K562 (cell line): ENCODE results near the gene KIRREL1. TPM values are rescaled to one million over a fixed set of nuclear protein-coding genes. Genes with fewer than 3 reads are reported as not detected.

Experiments used
- ATAC-seq: fragments of 200-7000 bp; cut with Tn5 transposase; 3 replicates; pipeline ENCODE4 v1.9.1; 2020; ENCODE audit warnings: moderate library complexity
- BruUV-seq: library from RNA; stranded (reverse); fragments of 400-500 nt; replicated peaks from 2 replicates; lab custom pipeline; 2021; lab: Mats Ljungman, UMichigan
- CTCF ChIA-PET: fragments of 300-600 bp; formaldehyde crosslinking; extraction: SDS; loops from one replicate; lab custom pipeline; 2021; ENCODE audit warnings: low intra/inter-chr PET ratio; lab: Yijun Ruan, JAX
- POLR2A ChIA-PET: fragments of 300-600, 350-650 bp; sonication (Branson Sonifier 250); formaldehyde crosslinking; extraction: SDS; loops from one replicate; lab custom pipeline; 2021; ENCODE audit warnings: antibody characterized with exemption, inconsistent platforms; lab: Yijun Ruan, JAX
- DNase-seq, 4 experiments: peaks; one replicate each; pipeline versions ENCODE4 v3.0.0 to v3.0.0-alpha.2; 2011 to 2018; ENCODE audit warnings: low spot score in 3 of 4, mixed read lengths in 3 of 4; ENCODE audit errors: extremely low read depth in 1 of 4
- FAIRE-seq: peaks from 2 replicates; lab custom pipeline; 2011; peaks lifted over from hg19 to GRCh38; lab: Jason Lieb, UNC
- H2AFZ ChIP-seq: 2 replicates; pipeline ENCODE4 v1.6.0; 2011; ENCODE audit warnings: low read depth, low read length, control low read depth, inconsistent platforms
- H3K27ac ChIP-seq: fragments of 200-600 bp; 3 replicates; pipeline ENCODE4 v1.8.0; 2011; ENCODE audit warnings: low read depth, mild to moderate bottlenecking, control low read depth, inconsistent platforms, low read length, moderate library complexity, mixed read lengths; ENCODE audit errors: extremely low read depth
- H3K27me3 ChIP-seq, 2 experiments: fragments of 300-600 bp in 1 of 2; 2 replicates in 1 of 2; 3 replicates in 1 of 2; pipeline versions ENCODE4 v1.6.0 to v1.8.0; 2011; ENCODE audit warnings: inconsistent platforms in 2 of 2, low read length in 2 of 2, mild to moderate bottlenecking in 1 of 2, mixed read lengths in 1 of 2, moderate library complexity in 1 of 2; ENCODE audit not compliant: control insufficient read depth in 2 of 2, insufficient read depth in 2 of 2
- H3K36me3 ChIP-seq: fragments of 300-600 bp; 3 replicates; pipeline ENCODE4 v1.8.0; 2011; ENCODE audit warnings: mild to moderate bottlenecking, low read length, inconsistent platforms; ENCODE audit not compliant: control insufficient read depth, insufficient read depth
- H3K4me1 ChIP-seq, 2 experiments: fragments of 200-600 bp in 1 of 2; replicated peaks in 1 of 2; 2 replicates in 1 of 2; 3 replicates in 1 of 2; pipeline versions ENCODE4 v1.5.1 to v1.8.0; 2011; ENCODE audit warnings: inconsistent platforms in 2 of 2, low read length in 2 of 2, mild to moderate bottlenecking in 1 of 2, mixed read lengths in 1 of 2, moderate library complexity in 1 of 2; ENCODE audit not compliant: control insufficient read depth in 2 of 2, insufficient read depth in 2 of 2
- H3K4me2 ChIP-seq: 2 replicates; pipeline ENCODE4 v1.6.1; 2011; ENCODE audit warnings: low read length, control low read depth, inconsistent platforms, mixed read lengths; ENCODE audit not compliant: insufficient read depth
- H3K4me3 ChIP-seq: fragments of 200-600 bp; sonication (generic), shearing (Covaris generic); 2 replicates; pipeline ENCODE4 v1.5.1; 2016; ENCODE audit warnings: control low read depth, inconsistent platforms
- H3K79me2 ChIP-seq: fragments of 200-600 bp; 3 replicates; pipeline ENCODE4 v1.8.0; 2011; ENCODE audit warnings: low read length, inconsistent platforms; ENCODE audit not compliant: control insufficient read depth, insufficient read depth
- H3K9ac ChIP-seq, 2 experiments: 2 replicates each; pipeline versions ENCODE4 v1.6.0 to v1.6.1; 2011; ENCODE audit warnings: low read depth in 2 of 2, low read length in 2 of 2, control low read depth in 1 of 2, inconsistent platforms in 1 of 2, mild to moderate bottlenecking in 1 of 2, mixed read lengths in 1 of 2; ENCODE audit not compliant: insufficient read depth in 1 of 2
- H3K9me1 ChIP-seq: one replicate; pipeline ENCODE4 v1.6.0; 2011; ENCODE audit warnings: inconsistent platforms, mild to moderate bottlenecking, low read length, moderate library complexity; ENCODE audit not compliant: control insufficient read depth, insufficient read depth
- H3K9me3 ChIP-seq: replicated peaks from 2 replicates; pipeline ENCODE4 v1.5.1; 2011; ENCODE audit warnings: low read depth, low read length, inconsistent platforms; ENCODE audit not compliant: control insufficient read depth, insufficient read depth
- H4K20me1 ChIP-seq: replicated peaks from 2 replicates; pipeline ENCODE4 v1.6.1; 2011; ENCODE audit warnings: low read length, inconsistent platforms, mixed read lengths; ENCODE audit not compliant: control insufficient read depth, insufficient read depth
- CBFA2T2 ChIP-seq: fragments of 450-650 bp; conservative IDR thresholded peaks from 2 replicates; pipeline ENCODE4 v1.6.1; 2017; ENCODE audit warnings: mild to moderate bottlenecking
- CCAR2 ChIP-seq: fragments of 200-400 bp; formaldehyde crosslinking; IDR thresholded peaks from 2 replicates; pipeline ENCODE4 v1.6.1; 2017; ENCODE audit warnings: mild to moderate bottlenecking, low read depth, low read length
- CREBBP ChIP-seq: IDR thresholded peaks from one replicate; pipeline ENCODE4 v1.6.1; 2012; ENCODE audit warnings: low read depth, mild to moderate bottlenecking, control low read depth, inconsistent platforms, low read length
- CXXC5 ChIP-seq: fragments of 250-450 bp; sonication (Bioruptor Pico); IDR thresholded peaks from 2 replicates; pipeline ENCODE4 v1.8.0; 2022; ENCODE audit warnings: inconsistent platforms, mild to moderate bottlenecking, moderate library complexity
- FOXA1 ChIP-seq: fragments of 450-650 bp; IDR thresholded peaks from 2 replicates; pipeline ENCODE4 v1.6.1; 2016; ENCODE audit warnings: mild to moderate bottlenecking, borderline replicate concordance
- FUS ChIP-seq: fragments of 200-400 bp; formaldehyde crosslinking; optimal IDR thresholded peaks from 2 replicates; pipeline ENCODE3; 2017; ENCODE audit warnings: low read depth, low read length
- KAT7 ChIP-seq: sonication (generic); formaldehyde crosslinking; IDR thresholded peaks from 2 replicates; pipeline ENCODE4 v1.8.0; 2022; ENCODE audit warnings: missing genetic modification reagents, mild to moderate bottlenecking, borderline replicate concordance
- KLF10 ChIP-seq: fragments of 250-450 bp; sonication (Bioruptor Pico); IDR thresholded peaks from 2 replicates; pipeline ENCODE4 v1.6.1; 2021; ENCODE audit warnings: matching md5 sums
- MTA1 ChIP-seq: fragments of 450-650 bp; IDR thresholded peaks from 2 replicates; pipeline ENCODE4 v1.6.1; 2017; ENCODE audit warnings: borderline replicate concordance
- NFATC3 ChIP-seq: fragments of 450-650 bp; IDR thresholded peaks from 2 replicates; pipeline ENCODE4 v1.6.1; 2017; ENCODE audit warnings: mild to moderate bottlenecking
- PCBP2 ChIP-seq: fragments of 200-400 bp; formaldehyde crosslinking; IDR thresholded peaks from 2 replicates; pipeline ENCODE4 v1.6.1; 2018; ENCODE audit warnings: low read length, low read depth, mild to moderate bottlenecking, moderate library complexity; ENCODE audit not compliant: poor library complexity, severe bottlenecking
- STAT5B ChIP-seq: fragments of 250-450 bp; sonication (Bioruptor Pico); IDR thresholded peaks from 2 replicates; pipeline ENCODE4 v1.8.0; 2021; ENCODE audit warnings: mild to moderate bottlenecking, inconsistent platforms
- ZNF263 ChIP-seq: sonication (generic); formaldehyde crosslinking; IDR thresholded peaks from 2 replicates; pipeline ENCODE4 v1.8.0; 2022; ENCODE audit warnings: mild to moderate bottlenecking, missing genetic modification reagents, borderline replicate concordance
- WGBS: fragments of 100-300 bp; shearing (Covaris generic); methylation state at CpG from one replicate; pipeline ENCODE4 v1.1.6; 2016; ENCODE audit warnings: low coverage, mixed read lengths; ENCODE audit not compliant: insufficient coverage; ENCODE audit errors: missing lambda C conversion rate; 5-methylcytosine and 5-hydroxymethylcytosine counted together
- in situ Hi-C: fragments of 300-500 bp; cut with MboI; formaldehyde crosslinking; loops from 4 replicates; pipeline ENCODE4 v1.15.0; 2018; ENCODE audit warnings: inconsistent platforms, mixed read lengths
- intact Hi-C: fragments of 100-400 bp; cut with micrococcal nuclease; formaldehyde crosslinking; loops from 2 replicates; pipeline ENCODE4 v1.14.2; 2022
- polyA plus RNA-seq, 8 experiments: library from polyadenylated mRNA; depleted of rRNA in 4 of 8; stranded (reverse) in 5 of 8; unstranded in 3 of 8; fragments of >200 nt; fragmentation: Nextera tagmentation in 2 of 8; fragmentation: Illumina TruSeq in 1 of 8; extraction: Ambion mirVana in 2 of 8; extraction: Trizol in 1 of 8; gene quantifications; 2 replicates each; pipeline versions ENCODE4 v1.2.1 to v1.2.3, GENCODE V29; 2011 to 2014; ENCODE audit warnings: inconsistent platforms in 1 of 8, missing spikeins in 1 of 8
- total RNA-seq, 7 experiments: library from RNA; depleted of rRNA in 6 of 7; stranded (reverse); fragments of >200 nt in 6 of 7; fragmentation: Illumina TruSeq in 2 of 7; extraction: Trizol in 2 of 7; gene quantifications; 2 replicates each; pipeline versions ENCODE4 v1.2.1 to v1.2.3, GENCODE V29; 2011 to 2021; ENCODE audit warnings: low replicate concordance in 1 of 7
- TF ChIP-seq, protein P1 (sequence below): fragments of 450-650 bp; IDR thresholded peaks from 2 replicates; pipeline ENCODE4 v1.6.1; 2014; ENCODE audit warnings: low read depth, mild to moderate bottlenecking, moderate library complexity, borderline replicate concordance
- TF ChIP-seq, protein P2 (sequence below), 3 experiments: fragments of 200-800 bp in 1 of 3; sonication (Bioruptor generic) in 1 of 3; sonication (generic) in 1 of 3; formaldehyde crosslinking in 1 of 3; IDR thresholded peaks; 2 replicates each; pipeline versions ENCODE4 v1.6.1 to v1.8.0; 2016 to 2022; ENCODE audit warnings: mild to moderate bottlenecking in 2 of 3, missing compliant biosample characterization in 2 of 3, missing genetic modification characterization in 2 of 3, missing genetic modification reagents in 1 of 3

KIRREL1 gene
- total and polyA plus RNA-seq, 9 of the 15 experiments (the other 6 are each of a cell fraction or from before 2014, with no cell fraction given), result under 0.01 to 0.22 (median 0.03) TPM; not detected in 3

DNA sequence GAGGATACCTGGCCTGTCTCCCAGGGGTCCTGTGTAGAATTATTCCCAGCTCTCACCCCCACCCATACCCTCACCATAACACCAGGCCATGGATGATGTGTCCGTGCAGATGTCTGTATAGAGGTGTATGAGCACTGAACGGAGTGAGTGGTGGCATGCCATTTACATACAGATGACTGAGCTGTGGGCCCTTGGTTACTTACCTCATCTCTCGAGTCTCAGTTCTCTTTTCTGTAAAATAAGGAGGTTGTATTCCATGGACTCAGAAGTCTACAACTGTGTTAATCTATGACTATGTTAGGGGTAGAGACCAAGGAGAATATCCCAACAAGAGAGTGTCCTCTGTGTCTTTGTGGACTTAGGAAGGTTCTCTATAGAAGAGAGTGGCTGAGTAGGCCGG is 121.7 kb downstream of the KIRREL1 start:
- ATAC-seq (no peak), FAIRE-seq (no peak), DNase-seq (no peak)
- intact Hi-C loops (no loop called here), in situ Hi-C loops (no loop called here)
- H3K27me3 ChIP-seq, result peaks cover 6 to 26% of the 10 kb centered on the region in 2 experiments; a peak in 3 of 5 replicates
- H3K9ac ChIP-seq, result no peak overlapping the region
- no peak overlapping the region for H3K4me3 ChIP-seq
- no peaks in the 10 kb centered on the region for H4K20me1 ChIP-seq
- no peaks in the 10 kb centered on the region for H3K9me1 ChIP-seq
- H3K36me3 ChIP-seq, result no peaks in the 10 kb centered on the region
- WGBS, result 8% methylated on average over 4 of the region's 4 CpGs
- H3K27ac ChIP-seq, result no peak overlapping the region
- H3K9me3 ChIP-seq, result peaks cover 6% of the 10 kb centered on the region
- POLR2A ChIA-PET, result no interaction called here
- no peak overlapping the region for H3K4me2 ChIP-seq
- CTCF ChIA-PET, result interaction anchor here (0.6 kb wide), 2 partner anchors 152 to 1901 kb away, joined by 3 read pairs; no protein-coding TSS in a partner anchor
- no peaks in the 10 kb centered on the region for H3K79me2 ChIP-seq
- H2AFZ ChIP-seq, result no peak overlapping the region
- TF ChIP-seq, protein P1, sequence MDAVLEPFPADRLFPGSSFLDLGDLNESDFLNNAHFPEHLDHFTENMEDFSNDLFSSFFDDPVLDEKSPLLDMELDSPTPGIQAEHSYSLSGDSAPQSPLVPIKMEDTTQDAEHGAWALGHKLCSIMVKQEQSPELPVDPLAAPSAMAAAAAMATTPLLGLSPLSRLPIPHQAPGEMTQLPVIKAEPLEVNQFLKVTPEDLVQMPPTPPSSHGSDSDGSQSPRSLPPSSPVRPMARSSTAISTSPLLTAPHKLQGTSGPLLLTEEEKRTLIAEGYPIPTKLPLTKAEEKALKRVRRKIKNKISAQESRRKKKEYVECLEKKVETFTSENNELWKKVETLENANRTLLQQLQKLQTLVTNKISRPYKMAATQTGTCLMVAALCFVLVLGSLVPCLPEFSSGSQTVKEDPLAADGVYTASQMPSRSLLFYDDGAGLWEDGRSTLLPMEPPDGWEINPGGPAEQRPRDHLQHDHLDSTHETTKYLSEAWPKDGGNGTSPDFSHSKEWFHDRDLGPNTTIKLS, result no peak
- TF ChIP-seq CREBBP (no peak), STAT5B (CRISPR knock-in tag) (no peak), MTA1 (no peak), CCAR2 (no peak), KAT7 (CRISPR knock-in tag) (no peak), PCBP2 (no peak), KLF10 (CRISPR knock-in tag) (no peak), CBFA2T2 (no peak), FUS (no peak), ZNF263 (no peak), CXXC5 (CRISPR knock-in tag) (no peak), FOXA1 (no peak), NFATC3 (no peak)
- TF ChIP-seq, protein P2, sequence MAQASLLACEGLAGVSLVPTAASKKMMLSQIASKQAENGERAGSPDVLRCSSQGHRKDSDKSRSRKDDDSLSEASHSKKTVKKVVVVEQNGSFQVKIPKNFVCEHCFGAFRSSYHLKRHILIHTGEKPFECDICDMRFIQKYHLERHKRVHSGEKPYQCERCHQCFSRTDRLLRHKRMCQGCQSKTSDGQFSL (CRISPR knock-in tag; IDR thresholded peaks at IDR 0.05), result no peak
- TF ChIP-seq, protein P2 (tag; IDR thresholded peaks at IDR 0.05), result no peak
- H3K4me1 ChIP-seq, result peaks cover 2 to 6% of the 10 kb centered on the region in 2 experiments; a peak in 3 of 5 replicates
- BruUV-seq, result no TSS peak
